ENCODE data around the gene SHROOM3. TPM values are rescaled to one million over a fixed set of nuclear protein-coding genes. Genes with fewer than 3 reads are reported as not detected.
A peak's percentile ranks its signal among the peaks of the same experiment; 100 is the strongest.

Gene SHROOM3
- total RNA-seq, 2 donors from 2014 or later = 142 to 160 TPM

- H3K36me3 ChIP-seq = no peaks in the 10 kb centered on the region
- no peaks in the 10 kb centered on the region for H3K9me3 ChIP-seq
- peak overlapping the region; percentile 87 for H3K27ac ChIP-seq
- no peak for TF ChIP-seq CTCF (IDR thresholded peaks at IDR 0.05)
- H3K27me3 ChIP-seq = no peaks in the 10 kb centered on the region
- intact Hi-C loops (cut with DNase I) = no loop called here
- peaks cover 12% of the 10 kb centered on the region for H3K4me1 ChIP-seq
- H3K4me3 ChIP-seq = peak overlapping the region; percentile 22
- peak overlapping the region; percentile 48 to 79 for H3K9ac ChIP-seq (ENCODE audit: low read depth in 2 of 2, low read length in 2 of 2)
- DNase-seq = peak; percentile 30
Observed at GRCh38 chr4:76831711-76832373, 396.8 kb downstream of the SHROOM3 start.

Small RNA genes within 50 kb of the gene (microRNA-seq; reads per million reads assigned to microRNA genes)
- not detected for gene MIR4450
- gene MIR548AH = not detected

Other genes with a start within 250 kb of the SHROOM3 start
- gene SCARB2, start 221.4 kb upstream of the SHROOM3 start, total RNA-seq = 100 to 1,000 TPM; 156 to 164 TPM
- gene FAM47E, start 183.5 kb upstream of the SHROOM3 start, total RNA-seq = 1 to 10 TPM; 3.9 to 4.8 TPM
- gene STBD1, start 128.5 kb upstream of the SHROOM3 start, total RNA-seq = 10 to 100 TPM; 11.8 to 39.2 TPM
- gene CCDC158, start 14.1 kb upstream of the SHROOM3 start, total RNA-seq = not detected

All from colonic mucosa (tissue), 4 donors.